UCSD-AML1 (cell line): ENCODE measurements around the gene PRKCA.
"Not testable (repeated sequence)": the region's sequence is repeated elsewhere in the genome, so short reads cannot be mapped to it uniquely, and the experiment has no call there.

Source experiments
- DNase-seq: peaks from one replicate; lab custom pipeline; 2025; ENCODE audit not compliant: unreplicated experiment; lab: John Stamatoyannopoulos, UW

PRKCA gene

GRCh38 chr17:66324381-66325004 lies 22.1 kb downstream of the PRKCA start:
- not testable (repeated sequence) for DNase-seq

- DNase-seq = no peak
These were observed 24.1 kb downstream of the PRKCA start for GRCh38 chr17:66326476-66327047.

- DNase-seq = no peak
These were observed 28.2 kb downstream of the PRKCA start for GRCh38 chr17:66330646-66331037.

- DNase-seq = peak; percentile 19
These were observed 28.8 kb downstream of the PRKCA start for GRCh38 chr17:66331038-66331816.

GRCh38 chr17:66335797-66336196 lies 33.4 kb downstream of the PRKCA start:
- no peak for DNase-seq

GRCh38 chr17:66337268-66337667 lies 34.9 kb downstream of the PRKCA start:
- no peak for DNase-seq

GRCh38 chr17:66337866-66338485 lies 35.6 kb downstream of the PRKCA start:
- DNase-seq = no peak

GRCh38 chr17:66338937-66339336 lies 36.5 kb downstream of the PRKCA start:
- no peak for DNase-seq

- no peak for DNase-seq
These were observed 37.1 kb downstream of the PRKCA start for GRCh38 chr17:66339561-66339960.

GRCh38 chr17:66340720-66341119 lies 38.3 kb downstream of the PRKCA start:
- no peak for DNase-seq

GRCh38 chr17:66341462-66341861 lies 39.0 kb downstream of the PRKCA start:
- no peak for DNase-seq

- DNase-seq = not testable (repeated sequence)
These were observed 39.9 kb downstream of the PRKCA start for GRCh38 chr17:66342263-66342662.

- no peak for DNase-seq
These were observed 41.2 kb downstream of the PRKCA start for GRCh38 chr17:66343531-66344078.

- no peak for DNase-seq
These were observed 42.1 kb downstream of the PRKCA start for GRCh38 chr17:66344473-66344872.

GRCh38 chr17:66345264-66345663 lies 42.9 kb downstream of the PRKCA start:
- no peak for DNase-seq

GRCh38 chr17:66345949-66346638 lies 43.7 kb downstream of the PRKCA start:
- DNase-seq = not testable (repeated sequence)

GRCh38 chr17:66347661-66348514 lies 45.5 kb downstream of the PRKCA start:
- no peak for DNase-seq

GRCh38 chr17:66348584-66349165 lies 46.3 kb downstream of the PRKCA start:
- DNase-seq = no peak

GRCh38 chr17:66349521-66350254 lies 47.3 kb downstream of the PRKCA start:
- no peak for DNase-seq
